ENCODE data around the gene SMKR1.

DNA sequence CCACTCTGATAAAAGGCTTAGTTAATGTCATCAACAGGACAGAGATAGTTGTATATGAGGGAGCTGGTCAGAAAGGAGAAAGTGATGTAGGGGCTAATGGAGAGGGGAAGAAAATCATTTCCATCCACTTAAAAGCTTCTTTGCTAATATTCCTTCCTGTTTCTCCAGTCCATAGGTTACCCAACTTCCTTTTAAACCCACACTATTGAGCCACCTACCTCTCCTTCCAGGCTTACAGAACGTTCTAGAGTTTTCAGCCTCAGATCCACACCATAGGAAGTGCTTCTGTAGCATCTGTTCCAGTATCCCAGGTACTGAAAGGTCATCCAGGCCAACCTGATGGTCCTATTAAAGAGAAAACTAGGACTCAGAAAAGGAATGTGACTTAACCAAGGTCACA, 39.9 kb upstream of the SMKR1 start:
- no peak for TF ChIP-seq CREB1 (IDR thresholded peaks at IDR 0.05)
- no peak for TF ChIP-seq CREB1 (CRISPR knock-in tag; IDR thresholded peaks at IDR 0.05)
- TF ChIP-seq, protein P1, sequence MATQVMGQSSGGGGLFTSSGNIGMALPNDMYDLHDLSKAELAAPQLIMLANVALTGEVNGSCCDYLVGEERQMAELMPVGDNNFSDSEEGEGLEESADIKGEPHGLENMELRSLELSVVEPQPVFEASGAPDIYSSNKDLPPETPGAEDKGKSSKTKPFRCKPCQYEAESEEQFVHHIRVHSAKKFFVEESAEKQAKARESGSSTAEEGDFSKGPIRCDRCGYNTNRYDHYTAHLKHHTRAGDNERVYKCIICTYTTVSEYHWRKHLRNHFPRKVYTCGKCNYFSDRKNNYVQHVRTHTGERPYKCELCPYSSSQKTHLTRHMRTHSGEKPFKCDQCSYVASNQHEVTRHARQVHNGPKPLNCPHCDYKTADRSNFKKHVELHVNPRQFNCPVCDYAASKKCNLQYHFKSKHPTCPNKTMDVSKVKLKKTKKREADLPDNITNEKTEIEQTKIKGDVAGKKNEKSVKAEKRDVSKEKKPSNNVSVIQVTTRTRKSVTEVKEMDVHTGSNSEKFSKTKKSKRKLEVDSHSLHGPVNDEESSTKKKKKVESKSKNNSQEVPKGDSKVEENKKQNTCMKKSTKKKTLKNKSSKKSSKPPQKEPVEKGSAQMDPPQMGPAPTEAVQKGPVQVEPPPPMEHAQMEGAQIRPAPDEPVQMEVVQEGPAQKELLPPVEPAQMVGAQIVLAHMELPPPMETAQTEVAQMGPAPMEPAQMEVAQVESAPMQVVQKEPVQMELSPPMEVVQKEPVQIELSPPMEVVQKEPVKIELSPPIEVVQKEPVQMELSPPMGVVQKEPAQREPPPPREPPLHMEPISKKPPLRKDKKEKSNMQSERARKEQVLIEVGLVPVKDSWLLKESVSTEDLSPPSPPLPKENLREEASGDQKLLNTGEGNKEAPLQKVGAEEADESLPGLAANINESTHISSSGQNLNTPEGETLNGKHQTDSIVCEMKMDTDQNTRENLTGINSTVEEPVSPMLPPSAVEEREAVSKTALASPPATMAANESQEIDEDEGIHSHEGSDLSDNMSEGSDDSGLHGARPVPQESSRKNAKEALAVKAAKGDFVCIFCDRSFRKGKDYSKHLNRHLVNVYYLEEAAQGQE (IDR thresholded peaks at IDR 0.05; ENCODE audit: borderline replicate concordance) = no peak
- TF ChIP-seq, protein P1 (CRISPR knock-in tag; IDR thresholded peaks at IDR 0.05; ENCODE audit: low read depth) = no peak
- TF ChIP-seq, protein P2, sequence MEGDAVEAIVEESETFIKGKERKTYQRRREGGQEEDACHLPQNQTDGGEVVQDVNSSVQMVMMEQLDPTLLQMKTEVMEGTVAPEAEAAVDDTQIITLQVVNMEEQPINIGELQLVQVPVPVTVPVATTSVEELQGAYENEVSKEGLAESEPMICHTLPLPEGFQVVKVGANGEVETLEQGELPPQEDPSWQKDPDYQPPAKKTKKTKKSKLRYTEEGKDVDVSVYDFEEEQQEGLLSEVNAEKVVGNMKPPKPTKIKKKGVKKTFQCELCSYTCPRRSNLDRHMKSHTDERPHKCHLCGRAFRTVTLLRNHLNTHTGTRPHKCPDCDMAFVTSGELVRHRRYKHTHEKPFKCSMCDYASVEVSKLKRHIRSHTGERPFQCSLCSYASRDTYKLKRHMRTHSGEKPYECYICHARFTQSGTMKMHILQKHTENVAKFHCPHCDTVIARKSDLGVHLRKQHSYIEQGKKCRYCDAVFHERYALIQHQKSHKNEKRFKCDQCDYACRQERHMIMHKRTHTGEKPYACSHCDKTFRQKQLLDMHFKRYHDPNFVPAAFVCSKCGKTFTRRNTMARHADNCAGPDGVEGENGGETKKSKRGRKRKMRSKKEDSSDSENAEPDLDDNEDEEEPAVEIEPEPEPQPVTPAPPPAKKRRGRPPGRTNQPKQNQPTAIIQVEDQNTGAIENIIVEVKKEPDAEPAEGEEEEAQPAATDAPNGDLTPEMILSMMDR (IDR thresholded peaks at IDR 0.05 in 2 of 3, conservative IDR thresholded peaks at IDR 0.05 in 1 of 3; ENCODE audit: insufficient read depth in 2 of 3, low read depth in 1 of 3, low read length in 3 of 3) = no peak
- no peak for TF ChIP-seq BHLHE40 (IDR thresholded peaks at IDR 0.05; ENCODE audit: low read length)
- TF ChIP-seq ZFP36 (IDR thresholded peaks at IDR 0.05; ENCODE audit: low read depth, low read length, partially characterized antibody) = no peak
- no peak for TF ChIP-seq JUND (IDR thresholded peaks at IDR 0.05; ENCODE audit: borderline replicate concordance, low read depth, low read length)
- no peak for TF ChIP-seq JUND (tag; IDR thresholded peaks at IDR 0.05; ENCODE audit: borderline replicate concordance, low read depth, low read length)
- TF ChIP-seq CBX8 (IDR thresholded peaks at IDR 0.05; ENCODE audit: borderline replicate concordance, extremely low read depth, low read depth, low read length, poor library complexity, severe bottlenecking) = no peak
- no peak for TF ChIP-seq MED1 (CRISPR knock-in tag; IDR thresholded peaks at IDR 0.05; ENCODE audit: borderline replicate concordance)
- TF ChIP-seq, protein P3, sequence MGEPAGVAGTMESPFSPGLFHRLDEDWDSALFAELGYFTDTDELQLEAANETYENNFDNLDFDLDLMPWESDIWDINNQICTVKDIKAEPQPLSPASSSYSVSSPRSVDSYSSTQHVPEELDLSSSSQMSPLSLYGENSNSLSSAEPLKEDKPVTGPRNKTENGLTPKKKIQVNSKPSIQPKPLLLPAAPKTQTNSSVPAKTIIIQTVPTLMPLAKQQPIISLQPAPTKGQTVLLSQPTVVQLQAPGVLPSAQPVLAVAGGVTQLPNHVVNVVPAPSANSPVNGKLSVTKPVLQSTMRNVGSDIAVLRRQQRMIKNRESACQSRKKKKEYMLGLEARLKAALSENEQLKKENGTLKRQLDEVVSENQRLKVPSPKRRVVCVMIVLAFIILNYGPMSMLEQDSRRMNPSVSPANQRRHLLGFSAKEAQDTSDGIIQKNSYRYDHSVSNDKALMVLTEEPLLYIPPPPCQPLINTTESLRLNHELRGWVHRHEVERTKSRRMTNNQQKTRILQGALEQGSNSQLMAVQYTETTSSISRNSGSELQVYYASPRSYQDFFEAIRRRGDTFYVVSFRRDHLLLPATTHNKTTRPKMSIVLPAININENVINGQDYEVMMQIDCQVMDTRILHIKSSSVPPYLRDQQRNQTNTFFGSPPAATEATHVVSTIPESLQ (CRISPR knock-in tag; IDR thresholded peaks at IDR 0.05) = no peak
